Posterior vena cava (tissue), 2 donors: Measurements from ENCODE around the gene CDRT15. TPM values are rescaled to one million over a fixed set of nuclear protein-coding genes. Genes with fewer than 3 reads are reported as not detected.
"Not testable (repeated sequence)": the region's sequence is repeated elsewhere in the genome, so short reads cannot be mapped to it uniquely, and the experiment has no call there.

Experiments used
- DNase-seq: peaks from one replicate; pipeline ENCODE4 v3.0.0-alpha.2; 2020; ENCODE audit warnings: low spot score
- intact Hi-C, 2 donors: fragments of 100-400 bp; cut with DNase I; formaldehyde crosslinking; loops; one replicate each; pipeline versions ENCODE4 v1.14.1 to v1.14.2; 2022 to 2023
- long read RNA-seq, 2 donors: library from polyadenylated mRNA; unstranded; transcript quantifications; one replicate each; pipeline ENCODE4 v2.0.0, GENCODE V29; 2020 to 2021
- total RNA-seq, 2 donors: library from RNA; stranded (reverse); fragmentation: NEBNext Ultra II Directional; extraction: Animal tissue kit (Norgen Biotek cat#: 25700); gene quantifications; one replicate each; pipeline ENCODE4 v1.2.1, GENCODE V29; 2021
- donor health status: DM: yes; HTN: yes; CAD: no.
- donor health status: DM: yes; HTN: yes; CAD: no.

Gene CDRT15
- not detected for total RNA-seq
- long read RNA-seq, donor 1, result 0 reads
- long read RNA-seq, donor 2, result 0 reads

DNA sequence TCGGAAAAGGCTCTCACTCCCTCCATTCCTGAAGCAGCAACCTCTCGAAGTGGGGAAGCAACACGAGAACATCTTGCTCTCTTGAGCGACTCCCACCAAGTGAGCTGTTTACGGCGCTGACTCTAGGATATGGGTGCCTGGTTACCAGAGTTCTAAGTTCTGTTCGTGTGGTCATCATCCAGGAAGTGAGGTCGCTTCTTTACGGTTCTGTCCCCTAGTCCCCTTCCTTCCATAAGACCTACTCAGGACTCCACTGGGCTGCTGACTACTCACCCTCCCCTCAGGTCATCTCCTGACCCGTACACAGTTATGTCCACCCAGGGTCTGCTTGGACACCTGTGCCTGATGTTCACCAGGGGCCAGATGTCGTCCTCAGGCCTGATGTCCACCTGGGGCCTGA is at the start of gene CDRT15:
TSS of gene CDRT15 (minus strand) at position 101 of the 400 bp plus-strand sequence. CDS start at position 72, 29 bp downstream.
- intact Hi-C loops, DNase-seq: not testable (repeated sequence)

DNA sequence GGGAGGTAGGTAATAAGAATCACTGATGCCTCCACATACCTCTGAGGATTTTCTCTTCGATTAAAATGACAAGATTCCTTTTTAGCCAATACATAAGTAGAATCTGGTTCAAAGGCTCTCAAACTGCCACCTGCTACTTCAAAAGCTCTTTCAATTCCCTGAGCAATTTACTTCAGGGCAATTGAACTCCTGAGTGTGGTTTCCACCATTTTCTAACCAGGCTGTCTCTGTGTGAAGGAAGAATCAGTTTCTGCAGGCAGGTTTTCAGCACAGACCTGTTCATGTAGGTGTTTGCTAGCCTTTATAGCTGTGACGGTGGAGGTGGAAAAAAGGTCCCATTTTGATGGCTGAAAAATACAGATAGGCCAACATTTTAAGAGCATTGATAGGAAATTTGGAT is 46.1 kb upstream of the CDRT15 start:
- intact Hi-C loops, result no loop called here

DNA sequence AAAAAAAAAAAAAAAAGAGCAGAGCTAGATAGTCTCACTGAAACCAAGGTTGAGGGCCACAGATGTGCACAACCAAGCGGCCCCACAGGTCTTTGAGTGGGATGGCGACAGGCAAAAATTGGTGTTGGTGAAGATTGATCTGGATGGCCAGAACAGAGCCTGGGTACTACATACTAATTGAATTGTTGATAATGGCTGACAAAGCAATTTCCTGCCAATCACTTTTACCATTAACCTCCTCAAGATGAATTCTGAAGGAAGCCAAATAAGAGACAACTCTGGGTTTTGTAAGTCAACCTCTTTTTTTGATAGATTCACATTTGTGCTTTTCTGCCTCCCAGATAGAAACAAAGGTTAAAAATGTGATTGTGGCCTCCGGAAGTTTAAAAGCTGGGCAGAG is 44.9 kb upstream of the CDRT15 start:
- no peak for DNase-seq
- intact Hi-C loops, result no loop called here

More for the DNA sequence above, 46.1 kb upstream of the CDRT15 start:
- DNase-seq, result no peak

DNA sequence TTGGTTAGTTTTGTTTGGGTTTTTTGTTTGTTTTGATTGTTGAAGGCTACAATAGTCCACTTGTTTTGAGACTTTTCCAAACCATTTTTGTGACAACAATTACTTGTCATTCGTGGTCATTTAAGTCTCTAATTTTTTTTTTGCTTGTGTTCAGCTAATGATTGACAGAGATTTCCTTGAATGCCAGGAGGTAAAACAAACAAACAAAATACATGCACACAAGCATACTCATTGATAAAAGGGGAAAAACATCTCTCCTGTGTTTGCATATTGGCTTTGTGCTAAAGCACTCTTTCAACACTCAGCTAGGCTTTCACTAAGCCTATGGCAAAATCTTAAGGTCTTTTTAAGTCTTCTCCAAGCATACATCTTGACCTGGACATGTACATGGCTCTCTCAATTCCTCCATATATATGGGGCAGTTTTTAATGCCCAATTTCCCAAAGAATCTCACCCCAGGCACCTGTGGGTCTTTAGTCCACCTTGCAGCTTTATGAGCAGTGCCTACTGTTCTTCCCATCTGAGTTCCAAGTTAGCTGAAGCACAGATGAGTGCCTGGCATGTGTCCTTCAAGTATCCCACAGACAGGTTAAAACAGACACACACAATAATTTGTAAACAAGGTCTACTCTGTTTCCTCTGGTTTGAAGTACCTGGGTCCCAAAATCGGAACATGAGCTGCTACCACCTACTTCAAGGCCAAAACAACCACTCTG is 40.0 kb upstream of the CDRT15 start:
- intact Hi-C loops, result loop anchor here in 1 of 2 donors (10.0 kb wide), 1 partner anchor 58 kb away; no protein-coding TSS in a partner anchor
- no peak for DNase-seq

DNA sequence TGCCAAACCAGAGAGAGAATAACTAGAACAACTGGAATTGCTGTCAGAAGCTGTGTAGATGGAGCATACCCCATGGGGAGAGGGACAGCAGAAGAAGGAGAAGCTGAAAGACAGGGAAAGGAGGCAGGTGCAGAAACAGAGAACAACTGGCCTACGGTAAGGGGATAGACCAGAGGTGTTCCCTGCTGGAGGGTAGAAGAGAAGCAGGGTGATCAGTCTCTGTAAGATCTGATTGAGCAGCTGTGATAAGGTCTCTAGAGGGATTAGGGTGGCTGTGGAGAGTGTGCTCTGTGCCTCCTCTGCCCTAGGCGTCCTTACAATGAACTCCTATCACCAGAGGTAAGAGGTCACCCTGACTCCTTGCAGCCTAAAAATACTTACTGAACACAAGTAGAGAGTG is 33.8 kb upstream of the CDRT15 start:
- intact Hi-C loops, result loop anchor here in 1 of 2 donors (10.0 kb wide), 1 partner anchor 64 kb away; no protein-coding TSS in a partner anchor
- no peak for DNase-seq

DNA sequence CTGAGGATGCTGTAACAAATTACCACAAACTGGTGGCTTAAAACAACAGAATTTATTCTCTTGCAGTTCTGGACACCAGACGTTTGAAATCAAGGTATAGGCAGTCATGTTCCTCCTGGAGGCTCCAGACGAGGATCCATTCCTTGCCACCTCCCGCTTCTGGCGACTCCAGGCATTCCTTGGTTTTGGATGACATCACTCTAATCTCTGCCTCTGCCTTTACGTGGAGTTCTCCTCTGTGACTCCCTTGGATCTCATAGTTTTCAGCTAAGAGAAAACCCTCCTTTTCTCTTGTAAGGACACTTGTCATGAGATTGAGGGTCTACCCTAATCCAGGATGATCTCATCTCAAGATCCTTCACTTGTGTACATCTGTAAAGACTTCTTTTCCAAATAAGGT is 32.8 kb upstream of the CDRT15 start:
- no peak for DNase-seq
- intact Hi-C loops, result no loop called here

DNA sequence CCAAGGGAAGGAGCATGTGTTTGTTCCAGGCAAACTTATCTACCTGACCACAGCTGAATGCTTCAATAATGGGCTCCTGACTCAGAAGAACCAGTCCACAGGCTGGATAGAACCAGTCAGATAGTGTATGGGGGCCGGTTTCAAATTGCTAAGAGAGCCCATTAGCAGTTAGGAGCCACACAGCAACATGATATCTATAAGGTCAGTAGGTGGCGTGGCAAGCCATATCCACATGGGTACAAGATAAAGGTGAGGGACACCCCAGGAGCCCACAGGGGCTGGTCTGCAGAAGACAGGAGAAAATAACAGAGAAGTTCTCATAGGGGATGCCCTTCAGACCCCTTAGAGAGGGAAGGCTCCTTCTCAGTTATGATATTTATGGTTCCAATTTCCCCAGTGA is 31.6 kb upstream of the CDRT15 start:
- intact Hi-C loops, result no loop called here
- DNase-seq, result no peak

DNA sequence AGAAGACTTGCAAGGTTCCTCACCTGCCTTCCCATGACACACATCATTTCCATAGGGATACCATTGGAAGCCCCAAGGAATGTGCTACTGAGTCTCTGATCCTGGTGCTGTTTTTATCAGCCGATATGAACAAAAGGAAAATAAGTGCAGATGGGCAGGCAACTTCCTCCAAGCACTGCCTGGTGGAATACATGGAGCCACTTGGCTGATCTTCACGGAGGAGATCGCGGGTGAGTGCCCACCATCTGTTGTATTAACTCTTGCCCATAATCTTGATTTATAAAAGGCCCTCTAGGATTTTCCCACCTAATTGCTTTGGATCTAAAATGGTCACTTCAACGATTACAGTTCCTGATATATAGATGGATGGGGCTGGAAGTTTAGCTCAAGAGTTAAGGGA is 24.7 kb upstream of the CDRT15 start:
- DNase-seq, result no peak

DNA sequence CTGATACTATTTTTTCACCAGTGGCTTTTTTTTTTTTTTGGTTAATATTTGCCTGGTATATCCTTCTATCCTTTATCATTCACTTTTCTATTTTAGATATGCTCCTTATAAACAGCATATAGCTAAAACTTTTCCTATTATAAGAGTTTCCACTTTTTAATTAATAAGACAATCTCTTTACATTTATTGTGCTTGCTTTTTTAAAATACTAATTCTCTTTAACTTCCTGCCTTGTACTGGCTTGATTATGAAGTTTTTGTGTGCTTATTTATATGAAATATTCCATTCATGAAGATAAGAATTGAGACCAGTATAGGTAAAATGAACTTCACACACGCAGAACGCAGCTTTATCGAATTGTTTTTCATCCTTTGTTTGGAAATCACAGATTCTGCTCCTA is 9.0 kb upstream of the CDRT15 start:
- no peak for DNase-seq
- intact Hi-C loops, result no loop called here

More for the DNA sequence above, 24.7 kb upstream of the CDRT15 start:
- intact Hi-C loops, result no loop called here

DNA sequence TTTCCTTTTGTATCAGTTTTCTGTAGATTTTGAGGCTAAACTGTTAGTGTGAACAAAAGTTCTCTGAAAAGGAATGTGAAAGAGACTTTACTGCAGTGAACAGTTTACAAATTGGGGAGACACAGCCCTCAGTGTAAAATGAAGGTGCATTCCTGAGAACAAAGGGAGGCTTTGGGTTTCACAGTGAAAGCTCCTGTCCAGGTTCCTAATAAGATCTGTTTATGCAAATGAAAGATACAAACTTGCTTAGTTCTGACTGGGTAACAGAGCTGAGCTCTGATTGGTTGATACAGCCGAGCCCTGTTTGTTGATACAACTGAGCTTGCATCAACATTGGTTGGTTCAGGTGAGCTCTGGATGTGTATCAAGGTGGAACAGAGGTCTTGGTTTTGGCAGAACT is 8.3 kb upstream of the CDRT15 start:
- intact Hi-C loops, result no loop called here
- no peak for DNase-seq

DNA sequence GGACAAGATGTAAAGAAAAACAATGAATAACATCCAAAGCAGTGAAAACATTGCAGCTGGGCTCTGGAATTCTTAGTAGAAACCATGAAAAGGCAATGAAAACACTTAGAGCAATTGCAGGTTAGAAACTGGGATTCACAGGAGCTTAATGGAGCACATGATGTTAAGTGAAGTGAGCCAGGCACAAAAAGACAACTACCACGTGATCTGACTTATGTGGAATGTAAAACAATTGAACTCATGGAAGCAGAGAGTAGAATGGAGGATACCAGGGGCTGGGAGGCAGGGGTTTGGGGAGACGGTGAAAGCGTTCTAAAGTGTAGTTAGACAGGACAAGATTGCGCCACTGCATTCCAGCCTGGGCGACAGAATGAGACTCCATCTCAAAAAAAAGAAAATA is 2.6 kb upstream of the CDRT15 start:
- DNase-seq, intact Hi-C loops: not testable (repeated sequence)

DNA sequence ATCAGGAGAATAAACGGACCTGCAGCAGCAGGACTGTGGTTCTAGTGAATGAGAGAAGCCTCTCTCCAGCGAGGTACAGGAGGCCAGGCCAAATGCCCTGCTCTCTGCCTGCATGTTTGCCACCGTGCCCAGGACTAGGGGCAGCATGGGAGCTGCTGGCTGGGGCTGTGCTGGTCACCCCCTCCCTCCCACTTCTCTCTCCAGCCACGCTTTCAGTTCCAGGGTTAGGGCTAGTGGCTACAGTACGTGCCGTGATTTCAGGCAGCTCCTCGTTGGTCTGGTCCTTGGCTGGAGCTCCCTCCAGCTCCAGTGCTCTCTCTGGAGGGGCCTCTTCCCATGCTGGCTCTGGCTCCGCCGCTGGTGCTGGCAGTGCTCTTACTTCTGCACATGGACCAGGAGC is 630 bp downstream of the CDRT15 start:
- DNase-seq, intact Hi-C loops: not testable (repeated sequence)

DNA sequence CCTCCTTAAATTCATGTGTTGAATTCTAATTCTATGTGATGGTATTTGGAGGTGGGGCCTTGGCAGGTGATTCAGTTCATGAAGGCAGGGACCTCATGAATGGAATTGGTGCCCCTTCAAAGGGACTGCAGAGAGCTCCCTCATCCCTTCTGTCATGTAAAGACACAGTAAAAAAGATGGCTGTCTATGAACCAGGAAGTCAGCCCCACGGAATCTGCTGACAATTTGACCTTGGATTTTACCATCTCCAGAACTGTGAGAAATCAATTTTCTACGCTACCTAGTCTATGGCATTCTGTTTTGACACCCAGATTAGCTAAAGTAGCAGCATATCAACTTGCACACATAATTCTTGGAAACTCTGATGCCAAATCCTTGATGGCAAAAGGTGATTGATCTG is 1.6 kb downstream of the CDRT15 start:
- DNase-seq, intact Hi-C loops: not testable (repeated sequence)

DNA sequence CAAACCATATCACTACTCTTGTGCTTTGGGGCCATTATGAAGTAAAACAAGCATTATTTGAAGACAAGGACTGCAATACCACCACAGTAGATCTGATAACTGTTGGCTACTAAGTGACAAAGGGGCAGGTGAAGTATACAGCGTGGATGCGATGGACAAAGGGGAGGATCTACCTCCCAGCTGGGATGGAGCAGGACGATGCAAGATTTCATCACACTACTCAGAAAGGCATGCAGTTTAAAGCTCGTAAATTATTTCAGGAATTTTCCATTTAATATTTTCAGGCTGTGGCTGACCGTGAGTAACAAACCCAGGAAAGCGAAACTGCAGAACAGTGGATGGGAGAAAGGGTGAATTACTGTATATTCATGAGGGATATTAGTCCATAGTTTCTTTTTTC is 5.5 kb downstream of the CDRT15 start:
- intact Hi-C loops, DNase-seq: not testable (repeated sequence)

DNA sequence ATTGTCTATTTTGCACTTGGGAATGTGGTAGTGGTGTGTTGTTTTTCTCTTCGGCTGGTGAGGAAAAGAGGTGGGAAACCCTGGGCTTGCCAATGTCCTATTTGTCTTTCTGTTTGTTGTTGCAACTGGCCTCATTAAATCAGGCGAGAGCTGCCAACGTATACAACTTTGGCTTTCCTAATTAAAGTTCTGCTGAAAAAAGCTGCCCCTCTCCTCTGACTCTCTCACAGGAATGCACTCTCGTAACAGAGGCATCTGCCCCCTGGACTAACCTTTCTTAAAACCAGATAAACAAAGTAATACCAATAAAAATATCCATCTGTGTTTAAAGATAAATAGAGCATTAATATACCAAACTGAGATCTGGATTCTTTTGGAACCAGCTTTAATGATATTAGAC is 7.8 kb downstream of the CDRT15 start:
- DNase-seq, result no peak
- intact Hi-C loops, result no loop called here

DNA sequence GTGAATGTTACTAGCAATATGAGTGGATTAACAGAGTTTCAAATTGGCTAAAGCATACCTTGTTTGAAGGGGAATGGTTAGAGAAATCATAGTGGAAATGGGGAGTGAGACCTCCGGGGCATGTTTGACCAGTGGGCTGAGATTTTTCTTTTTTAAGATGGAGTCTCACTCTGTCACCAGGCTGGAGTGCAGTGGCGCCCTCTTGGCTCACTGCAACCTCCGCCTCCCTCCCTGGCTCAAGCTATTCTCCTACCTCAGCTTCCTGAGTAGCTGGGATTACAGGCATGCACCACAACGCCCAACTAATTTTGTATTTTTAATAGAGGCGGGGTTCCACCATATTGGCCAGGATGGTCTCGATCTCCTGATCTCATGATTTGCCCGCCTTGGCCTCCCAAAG is 9.6 kb downstream of the CDRT15 start:
- DNase-seq, result no peak

DNA sequence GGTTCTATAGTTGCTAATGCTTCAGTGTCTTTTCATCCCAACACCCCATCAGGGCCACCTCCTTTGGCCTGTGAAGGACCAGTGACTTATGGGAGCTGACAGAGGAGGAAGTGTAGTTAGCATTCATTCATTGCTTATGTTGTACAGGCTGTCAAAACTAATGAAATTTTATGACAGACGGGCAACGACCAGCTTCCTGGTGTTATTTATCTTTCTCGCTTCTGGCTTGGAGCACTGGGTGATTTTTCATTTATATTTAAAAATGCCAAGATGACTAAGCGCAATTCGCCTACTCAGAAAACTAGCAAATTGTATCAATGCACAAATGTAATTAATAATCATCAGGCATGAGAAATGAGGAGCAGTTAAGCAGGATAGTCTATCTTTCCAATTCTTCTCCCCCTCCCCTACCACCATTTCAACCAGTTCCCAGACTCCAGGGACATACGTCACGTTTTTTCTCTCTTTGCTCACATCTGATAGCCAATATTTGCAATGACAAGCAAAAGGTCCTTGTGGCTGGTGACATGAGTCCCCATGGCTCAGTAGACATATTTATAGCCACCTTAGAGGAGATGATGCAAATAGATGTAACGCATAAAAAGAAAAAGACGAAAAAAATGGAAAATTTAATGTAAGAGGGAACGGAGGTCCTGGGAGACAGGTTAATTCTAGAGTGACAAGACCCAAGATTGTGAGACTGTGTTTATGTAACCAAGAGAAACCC is 11.2 kb downstream of the CDRT15 start:
- intact Hi-C loops, result no loop called here
- no peak for DNase-seq

More for the DNA sequence above, 9.6 kb downstream of the CDRT15 start:
- intact Hi-C loops, result no loop called here

DNA sequence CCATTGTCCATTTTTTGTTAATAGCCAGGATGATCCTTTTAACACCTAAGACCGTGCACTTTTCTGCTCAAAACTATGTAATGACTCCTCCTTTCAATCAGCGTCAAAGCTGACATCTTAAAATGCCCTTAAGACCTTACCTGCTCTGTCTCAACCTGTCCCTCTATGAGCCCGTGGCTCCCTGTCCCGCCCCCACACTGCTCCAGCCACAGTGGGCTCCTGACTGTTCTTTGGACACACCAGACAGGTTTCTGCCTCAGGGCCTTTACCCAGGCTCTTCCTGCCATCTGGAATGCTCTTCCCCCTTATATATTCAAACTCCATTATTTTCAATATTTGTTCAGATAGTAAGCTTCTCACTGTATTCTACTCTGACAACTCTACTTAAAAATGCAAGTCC is 14.1 kb downstream of the CDRT15 start:
- intact Hi-C loops, result no loop called here

DNA sequence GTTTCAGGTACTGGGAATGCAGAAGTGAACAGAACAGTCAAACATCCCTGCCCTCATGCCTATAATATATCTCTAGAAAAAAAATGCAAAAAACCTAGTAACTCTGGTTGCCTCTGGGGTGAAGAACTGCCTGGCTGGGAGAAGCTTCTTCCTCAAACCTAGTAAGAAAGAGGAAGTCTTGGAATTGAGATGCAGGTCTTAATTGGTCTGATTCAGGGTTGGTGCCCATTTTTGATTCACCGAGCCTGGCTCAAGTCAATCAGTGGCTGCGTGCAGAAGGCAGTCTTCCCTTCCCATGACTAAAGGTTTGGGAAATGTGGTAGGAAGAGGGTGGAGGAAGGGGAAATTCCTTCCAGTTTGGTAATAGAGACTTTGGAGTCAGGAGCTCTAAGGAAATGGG is 22.4 kb downstream of the CDRT15 start:
- intact Hi-C loops, result no loop called here
- DNase-seq, result no peak

More for the DNA sequence above, 14.1 kb downstream of the CDRT15 start:
- DNase-seq, result no peak

DNA sequence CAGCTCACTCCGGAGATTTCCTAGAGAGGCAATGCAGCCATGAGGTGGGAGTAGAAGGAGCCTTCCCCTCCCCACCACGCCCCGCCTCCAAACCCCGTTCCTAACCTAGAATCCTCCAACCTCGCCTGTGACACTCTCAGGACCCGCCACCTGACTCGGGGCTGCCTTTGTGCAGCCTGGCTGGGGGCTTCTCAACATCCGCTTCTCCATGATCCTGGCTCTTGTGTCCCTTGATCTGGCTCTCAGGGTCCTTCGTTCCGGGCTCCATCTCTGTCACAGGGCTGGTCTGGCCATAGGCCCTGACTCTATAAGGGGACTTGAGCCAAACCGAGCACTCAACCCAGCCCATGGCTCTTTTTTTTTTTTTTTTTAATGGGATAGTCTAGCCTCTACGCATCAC is 24.3 kb downstream of the CDRT15 start:
- intact Hi-C loops, result no loop called here
- no peak for DNase-seq

DNA sequence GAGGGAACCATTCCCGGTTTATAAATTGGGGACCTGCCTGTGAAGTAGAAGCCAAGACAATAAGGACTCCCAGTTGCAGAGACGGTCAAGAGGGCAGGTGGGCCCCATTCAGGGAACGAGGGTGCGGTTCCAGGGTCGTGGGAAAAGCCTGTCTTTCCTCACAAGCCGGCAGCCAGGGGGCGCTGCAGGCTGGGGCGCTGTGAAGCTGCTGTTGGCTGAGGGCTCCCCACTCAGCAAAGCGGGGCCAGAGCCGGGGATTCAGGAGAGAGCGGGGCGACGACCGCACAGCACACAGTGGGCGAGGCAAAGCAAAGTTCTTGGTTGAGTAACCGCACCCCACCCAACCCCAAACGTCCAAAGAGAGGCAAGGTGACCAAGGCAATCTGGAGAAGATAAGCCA is 24.9 kb downstream of the CDRT15 start:
- intact Hi-C loops, result no loop called here
- DNase-seq, result no peak
